ENCODE measurements around the gene GRIN2A.

GRIN2A gene

DNA sequence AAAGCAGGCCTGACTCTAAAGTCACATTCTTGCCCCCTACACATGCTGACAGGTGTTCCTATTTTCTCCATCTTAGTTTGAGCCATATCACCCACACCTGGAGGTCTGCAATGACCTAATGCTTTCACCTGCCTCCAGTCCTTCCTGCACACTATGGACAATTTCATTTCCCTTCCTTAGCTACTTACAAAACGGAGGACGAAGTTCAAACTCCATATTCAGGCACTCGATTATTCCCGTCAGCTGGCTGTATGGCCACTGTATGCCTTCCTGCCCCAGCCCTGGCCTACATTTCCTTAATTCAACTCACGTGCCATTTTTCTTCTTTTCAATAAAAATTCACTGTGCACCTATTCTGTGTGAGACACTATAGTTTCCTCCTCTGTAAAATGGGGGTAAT is 44.9 kb downstream of the GRIN2A start:
- FAIRE-seq, result no peak
- no peak for DNase-seq (ENCODE audit: insufficient read length, low spot score)

DNA sequence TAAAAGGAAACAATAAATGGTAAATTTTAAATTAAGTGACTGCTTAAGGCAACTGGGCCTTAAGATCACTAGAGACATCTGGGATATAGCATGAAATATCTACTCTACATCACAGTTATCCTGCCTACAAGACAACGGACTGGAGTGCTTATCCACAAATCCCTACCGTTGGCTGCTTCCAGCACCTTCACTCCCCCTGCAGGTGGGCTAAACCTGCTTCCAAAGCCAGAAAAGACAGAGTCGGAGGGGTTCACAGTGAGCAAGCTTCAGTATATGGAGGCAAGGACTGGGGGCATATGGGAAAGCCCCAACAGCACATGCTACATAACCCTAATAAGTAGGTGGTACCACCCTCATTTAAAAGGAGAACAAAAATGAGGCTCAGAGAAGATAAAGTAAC is 45.3 kb downstream of the GRIN2A start:
- no peak for FAIRE-seq

DNA sequence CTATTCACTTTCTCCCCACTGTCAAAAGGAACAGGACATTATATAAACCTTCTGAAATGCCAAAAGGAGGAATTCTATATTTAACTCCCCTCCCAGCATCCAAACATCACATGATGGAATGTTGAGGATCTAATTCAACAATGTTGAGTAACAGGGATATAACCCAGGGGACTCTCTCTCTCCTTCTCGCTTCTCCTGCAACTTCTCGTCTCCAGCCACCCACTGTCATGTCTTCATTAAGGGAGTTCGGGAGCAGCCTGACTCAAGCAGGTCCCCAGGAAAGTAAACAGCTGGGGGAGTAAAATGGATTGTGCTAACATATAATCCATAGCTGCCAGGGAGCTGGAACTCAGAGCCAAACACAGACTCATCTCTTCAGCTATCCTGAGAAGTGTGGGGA is 51.7 kb downstream of the GRIN2A start:
- no peak for FAIRE-seq
- no peak for DNase-seq (ENCODE audit: insufficient read length, low spot score)

More for the DNA sequence above, 45.3 kb downstream of the GRIN2A start:
- no peak for DNase-seq (ENCODE audit: insufficient read length, low spot score)

DNA sequence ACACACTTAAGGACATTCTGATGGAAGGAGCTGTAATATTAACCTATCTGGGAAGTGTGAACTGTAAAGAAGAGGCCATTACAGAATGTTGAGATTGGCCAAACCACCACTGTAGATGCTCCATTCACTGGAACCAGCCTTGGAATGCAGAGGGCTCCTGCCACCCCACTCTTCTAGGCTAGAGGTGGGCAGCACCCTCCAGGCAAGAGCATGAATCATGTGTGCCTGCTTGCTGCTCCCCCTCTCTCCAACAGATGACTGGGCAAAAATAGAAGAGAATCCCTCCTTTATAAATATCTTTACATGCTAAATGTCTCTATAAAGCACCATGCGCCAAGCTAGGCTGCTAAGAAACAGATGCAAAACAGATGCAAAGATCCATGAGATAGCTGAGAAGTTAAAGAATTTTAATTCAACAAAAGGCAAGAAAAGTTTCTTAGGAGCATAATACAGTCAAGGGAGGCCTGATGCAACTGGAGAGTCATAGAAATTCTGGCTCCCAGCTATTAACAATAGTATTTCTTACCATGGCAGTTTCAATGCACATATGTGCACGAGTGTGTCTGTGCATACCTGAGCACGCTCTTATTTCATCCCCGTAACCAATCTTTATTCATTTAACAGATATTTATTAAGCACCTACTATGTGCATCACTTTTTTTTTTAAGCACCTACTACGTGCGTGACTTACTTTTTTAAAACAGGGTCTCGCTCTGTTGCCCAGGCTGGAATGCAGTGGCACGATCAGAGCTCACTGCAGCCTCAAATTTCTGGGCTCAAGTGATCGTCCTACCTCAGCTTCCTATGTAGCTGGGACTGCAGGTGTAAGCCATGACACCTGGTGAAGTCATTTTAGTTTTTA is 53.6 kb downstream of the GRIN2A start:
- DNase-seq (ENCODE audit: insufficient read length, low spot score) (no peak), FAIRE-seq (no peak)

DNA sequence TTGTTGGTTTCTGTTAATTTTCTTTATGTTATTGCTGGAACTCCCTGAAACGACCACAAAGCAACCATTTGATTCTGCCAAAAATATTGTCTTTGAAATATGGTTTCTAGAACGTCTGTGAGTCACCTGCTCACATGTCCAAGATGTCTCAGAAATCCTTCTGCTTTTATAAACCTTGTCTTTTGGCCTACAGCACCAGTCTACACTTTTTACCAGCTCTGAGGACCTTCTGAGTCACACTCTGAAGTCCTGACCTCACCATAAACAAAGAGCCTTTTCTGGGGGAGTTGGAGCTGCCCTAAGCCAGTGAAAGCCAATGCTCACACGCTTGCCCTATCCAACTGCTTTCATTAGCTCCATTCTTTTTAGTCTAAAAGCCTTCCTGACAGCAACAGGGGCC is 55.5 kb downstream of the GRIN2A start:
- FAIRE-seq, result no peak
- no peak for DNase-seq (ENCODE audit: insufficient read length, low spot score)

DNA sequence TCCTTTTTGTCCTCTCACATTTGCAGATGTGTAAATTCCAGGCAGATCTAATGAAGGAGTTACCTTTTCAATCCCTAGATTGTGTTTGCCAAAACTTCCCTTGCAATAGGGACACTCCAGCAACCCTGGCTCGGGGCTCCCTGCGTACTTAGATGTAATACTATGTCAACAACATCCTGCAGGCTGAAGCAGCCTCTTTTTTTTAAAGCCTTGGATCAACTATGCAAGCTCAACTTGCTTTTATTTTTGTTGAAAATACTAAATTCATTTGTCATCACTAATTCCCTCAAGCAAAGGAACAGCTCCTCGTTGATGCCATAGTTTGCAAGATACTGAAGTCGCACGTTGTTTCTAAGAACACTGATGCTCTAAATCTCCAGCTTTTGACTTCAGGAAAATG is 59.1 kb downstream of the GRIN2A start:
- no peak for DNase-seq (ENCODE audit: insufficient read length, low spot score)

DNA sequence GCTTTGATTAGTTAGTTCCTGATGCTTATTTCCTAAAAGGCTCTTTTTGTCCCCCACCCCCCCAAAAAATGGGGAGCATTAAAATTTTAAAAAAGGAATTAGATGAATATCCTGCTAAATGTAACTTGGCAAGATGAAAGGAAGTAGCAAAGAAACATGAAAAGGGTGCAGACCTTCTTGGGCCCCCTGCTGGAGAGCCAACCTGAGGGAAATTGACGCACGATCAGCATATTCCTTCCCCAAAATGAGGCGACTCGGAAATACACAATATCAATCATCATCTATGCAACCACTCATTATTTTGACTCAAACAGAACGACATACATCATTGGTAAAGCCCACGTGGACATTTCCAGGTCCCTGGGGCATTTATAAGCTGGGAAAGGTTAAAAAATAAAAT is 59.7 kb downstream of the GRIN2A start:
- FAIRE-seq, result no peak

More for the DNA sequence above, 59.1 kb downstream of the GRIN2A start:
- FAIRE-seq, result no peak

DNA sequence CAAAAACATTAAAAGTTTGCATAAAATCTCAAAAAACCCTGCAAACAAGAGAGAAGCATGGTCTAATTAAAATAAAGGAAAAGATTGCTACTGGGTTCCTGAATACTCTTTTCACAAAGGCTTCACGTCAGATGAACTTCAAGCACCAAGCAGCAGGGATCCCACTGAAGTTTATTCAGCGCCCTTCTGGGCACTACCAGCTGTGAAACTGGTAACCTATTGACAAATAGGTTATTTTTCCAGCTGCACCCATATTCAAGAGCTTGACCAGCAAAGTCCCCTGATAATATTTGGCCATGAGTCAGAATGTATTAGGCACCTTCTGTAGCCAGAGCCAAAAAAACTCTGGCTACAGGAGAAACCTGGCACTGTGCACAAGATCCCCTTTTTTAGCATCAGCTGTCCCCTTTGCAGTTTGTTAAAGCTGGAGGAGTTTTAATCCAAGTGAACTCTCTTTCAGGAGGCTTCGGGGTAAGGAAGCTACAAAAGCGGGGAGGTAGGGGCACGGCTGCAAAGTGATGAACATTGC is 60.3 kb downstream of the GRIN2A start:
- DNase-seq (ENCODE audit: insufficient read length, low spot score), result no peak
- no peak for FAIRE-seq

More for the DNA sequence above, 59.7 kb downstream of the GRIN2A start:
- DNase-seq (ENCODE audit: insufficient read length, low spot score), result no peak

DNA sequence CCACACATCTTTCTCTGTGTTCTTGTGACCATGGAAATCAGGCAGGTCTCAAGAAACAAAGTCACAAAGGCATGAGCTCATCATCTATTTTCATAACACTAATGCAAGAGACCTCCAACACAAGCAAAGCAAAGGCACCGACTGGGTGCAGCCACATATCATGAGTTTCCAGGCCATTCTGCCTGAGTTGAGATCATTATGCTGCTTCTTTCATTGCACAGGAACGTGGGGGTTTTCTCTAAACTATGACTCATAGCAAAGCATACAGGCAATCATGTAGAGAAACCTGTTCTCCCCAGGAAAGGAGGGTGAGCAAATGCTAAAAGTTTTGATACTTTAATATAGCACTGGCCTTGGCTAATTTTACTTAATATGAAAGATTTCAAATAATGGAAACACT is 60.7 kb downstream of the GRIN2A start:
- FAIRE-seq (no peak), DNase-seq (ENCODE audit: insufficient read length, low spot score) (no peak)

DNA sequence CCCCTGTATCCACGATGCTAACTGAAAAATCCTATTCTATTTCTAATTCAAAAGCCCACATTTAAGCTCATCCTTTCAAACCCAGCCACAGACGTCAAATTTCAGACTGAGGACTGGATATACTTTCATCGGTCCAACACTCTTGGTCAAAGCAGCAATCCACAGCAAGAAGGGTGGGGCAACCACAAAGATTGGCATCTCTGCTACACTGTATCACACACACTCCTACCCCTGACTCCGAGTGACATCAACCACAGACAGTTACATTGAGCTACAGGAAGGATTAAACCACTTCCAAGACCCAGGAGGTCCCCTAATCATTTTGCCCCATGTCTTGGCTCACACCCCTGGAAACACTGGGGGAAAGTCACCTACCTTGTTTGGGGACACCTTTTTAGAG is 61.3 kb downstream of the GRIN2A start:
- DNase-seq (ENCODE audit: insufficient read length, low spot score) (no peak), FAIRE-seq (peak; percentile 4)

DNA sequence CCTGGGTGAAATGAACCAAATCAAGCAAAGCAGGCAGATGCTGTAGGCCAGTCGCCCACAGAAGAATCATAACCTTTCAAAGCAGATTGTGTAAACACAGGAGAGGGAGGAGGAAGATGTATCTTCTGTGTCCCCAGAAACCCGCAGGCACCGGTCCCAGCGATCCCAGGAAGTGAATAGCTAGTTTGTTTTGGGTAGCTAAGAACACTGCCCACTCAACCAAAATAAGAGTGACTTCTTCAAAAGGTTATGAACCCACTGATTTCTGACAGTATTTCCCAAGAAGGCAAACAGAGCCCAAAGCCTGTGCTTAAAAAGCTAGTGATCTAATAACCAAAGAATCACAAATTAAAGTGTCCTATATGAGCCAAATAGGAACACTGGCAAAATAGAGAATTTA is 67.8 kb downstream of the GRIN2A start:
- DNase-seq (ENCODE audit: insufficient read length, low spot score) (no peak), FAIRE-seq (no peak)

DNA sequence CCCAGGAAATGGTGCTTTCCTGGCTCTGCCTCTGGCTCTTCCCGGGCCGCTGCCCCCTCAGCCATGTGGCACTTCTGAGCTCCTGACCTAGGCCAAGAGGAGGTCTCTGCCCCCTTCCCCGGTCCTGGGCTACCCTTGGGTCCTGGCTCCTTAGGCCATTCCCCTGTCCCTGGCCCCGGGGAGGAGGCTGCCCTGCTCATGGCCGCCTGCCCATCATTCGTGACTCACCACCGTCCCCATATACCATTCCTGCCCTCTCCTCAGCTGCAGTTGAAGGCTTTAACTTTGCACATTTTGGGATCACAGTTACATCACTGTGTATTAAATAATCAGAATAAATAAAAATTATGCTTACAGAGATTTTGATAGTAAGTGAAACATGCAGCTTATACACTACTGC is 69.0 kb downstream of the GRIN2A start:
- no peak for FAIRE-seq

DNA sequence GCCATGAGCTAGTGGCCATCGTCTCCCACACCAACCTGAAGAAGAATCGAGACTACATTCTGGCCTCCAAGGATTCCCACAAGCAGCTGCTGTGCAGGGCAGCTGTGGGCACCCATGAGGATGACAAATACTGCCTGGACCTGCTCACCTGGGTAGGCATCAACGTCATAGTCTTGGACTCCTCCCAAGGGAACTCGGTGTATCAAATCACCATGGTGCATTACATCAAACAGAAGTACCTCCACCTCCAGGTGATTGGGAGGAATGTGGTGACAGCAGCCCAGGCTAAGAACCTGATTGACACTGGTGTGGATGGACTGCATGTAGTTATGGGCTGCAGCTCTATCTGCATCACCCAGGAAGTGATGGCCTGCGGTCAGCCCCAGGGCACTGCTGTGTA is 70.2 kb downstream of the GRIN2A start:
- no peak for DNase-seq (ENCODE audit: insufficient read length, low spot score)

More for the DNA sequence above, 69.0 kb downstream of the GRIN2A start:
- no peak for DNase-seq (ENCODE audit: insufficient read length, low spot score)

DNA sequence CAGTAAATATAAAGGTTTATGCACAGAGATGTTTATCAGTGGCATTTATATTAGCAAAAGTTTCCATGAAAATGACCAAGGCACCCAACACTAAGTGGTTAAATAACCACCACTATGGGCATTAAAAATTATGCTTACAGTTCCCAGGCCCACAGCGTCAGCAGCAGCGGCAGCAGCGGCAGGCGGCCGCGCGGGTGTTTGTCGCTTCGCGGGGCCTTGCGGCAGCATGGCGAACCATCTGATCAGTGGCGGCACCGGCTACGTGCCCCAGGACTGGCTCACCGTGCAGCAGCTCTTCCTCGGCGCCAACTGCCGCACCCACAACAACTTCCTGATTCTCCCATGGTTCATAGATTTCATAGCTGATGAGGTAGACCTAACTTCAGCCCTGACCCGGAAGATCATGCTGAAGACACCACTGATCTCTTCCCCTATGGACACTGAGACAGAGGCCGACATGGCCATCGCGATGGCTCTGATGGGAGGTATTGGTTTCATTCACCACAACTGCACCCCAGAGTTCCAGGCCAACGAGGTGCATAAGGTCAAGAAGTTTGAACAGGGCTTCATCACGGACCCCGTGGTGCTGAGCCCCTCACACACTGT is 71.0 kb downstream of the GRIN2A start:
- FAIRE-seq (no peak), DNase-seq (ENCODE audit: insufficient read length, low spot score) (no peak)

More for the DNA sequence above, 70.2 kb downstream of the GRIN2A start:
- peak; percentile 58 for FAIRE-seq

DNA sequence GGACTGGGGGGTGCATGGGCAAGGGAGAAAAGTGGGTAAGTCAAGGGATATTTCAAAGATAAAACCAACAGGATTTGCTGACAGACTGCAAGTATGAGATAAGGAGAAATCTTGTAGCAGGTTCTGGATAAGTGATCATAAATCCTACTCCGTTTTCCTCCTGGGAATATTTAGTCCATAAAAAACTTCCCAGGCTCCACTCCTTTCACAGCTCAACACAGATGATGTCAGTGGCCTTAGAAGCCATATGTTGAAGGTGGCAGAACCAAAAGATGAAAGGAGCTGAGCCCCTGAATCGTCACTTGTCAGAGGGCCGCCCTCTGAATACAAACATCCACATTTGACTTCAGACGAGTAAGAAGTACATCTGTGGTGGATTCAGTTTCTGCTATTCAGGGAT is 71.7 kb downstream of the GRIN2A start:
- DNase-seq (ENCODE audit: insufficient read length, low spot score) (no peak), FAIRE-seq (no peak)

DNA sequence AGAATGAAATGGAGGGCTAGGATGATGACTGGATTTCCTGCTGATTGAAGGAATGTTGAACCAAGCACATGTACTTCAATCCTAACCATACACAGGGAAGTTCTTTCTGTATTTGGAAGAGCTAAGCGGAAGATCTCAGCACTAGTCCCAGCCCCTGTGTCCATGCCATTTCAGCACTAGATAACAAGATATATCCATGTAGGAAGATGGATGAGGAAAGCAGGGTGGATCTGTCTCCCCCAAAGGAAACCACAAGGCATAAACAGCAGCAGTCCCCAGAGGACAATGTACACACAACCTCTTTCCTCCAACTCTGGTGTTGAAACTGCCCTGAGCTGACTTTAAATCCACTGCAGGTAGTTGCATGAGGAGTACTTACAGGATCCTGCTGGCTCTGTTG is 75.1 kb downstream of the GRIN2A start:
- FAIRE-seq (no peak), DNase-seq (ENCODE audit: insufficient read length, low spot score) (no peak)

DNA sequence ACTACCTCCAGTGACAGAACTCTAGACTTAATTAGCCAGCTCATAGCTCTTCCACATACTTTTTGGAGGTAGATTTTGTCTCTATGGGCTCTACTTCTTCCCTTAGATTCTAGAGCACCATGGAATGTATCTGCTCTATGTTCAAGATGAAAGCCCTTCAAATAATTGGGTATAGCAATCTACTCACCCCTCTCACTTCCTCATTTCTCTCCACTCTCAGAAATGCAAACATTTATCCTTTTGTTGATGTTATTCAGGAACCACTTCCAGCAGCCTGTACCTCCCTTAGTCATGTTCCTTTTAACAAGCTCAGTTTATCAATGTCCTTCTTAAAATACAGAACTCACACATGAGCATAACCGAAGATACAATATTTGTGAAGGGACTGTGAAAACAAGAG is 78.5 kb downstream of the GRIN2A start:
- FAIRE-seq (no peak), DNase-seq (ENCODE audit: insufficient read length, low spot score) (no peak)

DNA sequence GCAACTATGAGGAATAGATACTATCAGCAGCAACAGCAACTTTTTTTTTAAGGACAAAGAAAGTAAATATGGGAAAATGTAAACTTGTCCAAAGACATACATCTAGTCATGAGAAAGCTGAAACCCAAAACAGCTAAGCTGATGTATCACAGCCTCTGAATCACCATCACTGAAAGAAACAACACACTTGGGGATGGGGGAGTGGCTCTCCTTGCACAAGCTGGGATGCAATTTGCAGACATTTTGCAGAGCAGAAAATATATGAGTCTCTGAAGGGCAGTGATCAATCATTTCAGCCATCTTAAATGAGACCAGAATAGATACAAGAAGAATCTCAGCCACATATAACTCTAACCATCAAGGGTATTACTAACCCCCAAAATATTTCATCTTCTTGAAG is 79.1 kb downstream of the GRIN2A start:
- DNase-seq (ENCODE audit: insufficient read length, low spot score) (no peak), FAIRE-seq (no peak)

DNA sequence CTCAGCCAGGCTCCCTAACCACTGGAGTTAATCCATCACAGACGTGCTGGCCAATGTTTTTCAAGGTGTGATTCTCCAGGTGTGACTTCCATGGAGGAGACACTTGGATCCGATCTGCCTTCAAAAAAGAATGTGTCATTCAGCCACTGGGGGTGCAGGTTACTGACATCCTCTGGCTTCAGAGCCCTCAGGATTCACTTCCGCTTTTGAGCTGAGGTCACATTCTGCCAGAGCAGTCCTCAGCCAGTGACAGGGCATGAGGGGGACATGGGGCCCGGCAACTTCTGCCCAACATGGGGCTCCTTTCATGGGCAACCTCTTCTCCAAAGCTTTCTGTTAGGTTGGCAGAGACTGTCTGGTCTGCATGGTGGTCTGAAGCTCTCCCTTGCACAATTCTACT is 81.4 kb downstream of the GRIN2A start:
- FAIRE-seq (no peak), DNase-seq (ENCODE audit: insufficient read length, low spot score) (no peak)

DNA sequence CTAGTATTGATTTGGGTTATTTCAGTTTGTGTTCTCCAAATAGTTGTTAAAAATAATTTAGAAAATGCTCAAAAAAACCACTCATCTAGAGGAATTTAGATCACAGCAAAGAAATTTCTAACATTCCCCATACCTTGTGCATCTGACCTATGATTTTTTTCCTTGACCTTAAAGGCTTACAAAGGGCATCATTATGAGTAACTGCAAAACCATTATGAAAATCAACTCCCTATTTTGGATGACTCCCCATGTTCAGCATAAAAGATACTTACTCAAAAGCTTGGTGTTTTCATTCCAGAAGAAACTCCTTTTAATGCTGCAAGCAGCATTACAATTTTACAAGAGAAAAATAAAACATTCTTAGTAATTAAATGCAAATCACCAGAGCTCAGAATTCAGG is 83.2 kb downstream of the GRIN2A start:
- DNase-seq (ENCODE audit: insufficient read length, low spot score), result no peak
- FAIRE-seq, result no peak

DNA sequence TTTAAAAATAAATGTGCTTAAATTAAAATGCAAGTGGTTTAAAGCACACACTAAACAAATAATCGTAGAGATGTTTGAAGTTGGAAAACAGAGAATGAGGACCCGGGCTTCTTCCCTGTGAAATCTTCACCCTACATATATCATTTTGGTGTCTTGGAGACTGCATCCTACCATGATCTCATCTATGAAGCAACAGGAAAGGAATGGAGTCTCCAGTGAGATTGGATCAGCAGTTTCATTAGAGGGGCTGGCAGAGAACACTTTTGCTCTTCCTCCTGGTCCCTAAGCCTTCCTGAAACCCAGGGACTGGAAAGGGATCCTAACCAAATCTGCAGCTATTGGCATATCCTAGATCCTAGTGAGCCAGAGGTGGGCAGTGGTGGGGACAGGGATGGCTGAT is 85.0 kb downstream of the GRIN2A start:
- no peak for FAIRE-seq
- no peak for DNase-seq (ENCODE audit: insufficient read length, low spot score)

DNA sequence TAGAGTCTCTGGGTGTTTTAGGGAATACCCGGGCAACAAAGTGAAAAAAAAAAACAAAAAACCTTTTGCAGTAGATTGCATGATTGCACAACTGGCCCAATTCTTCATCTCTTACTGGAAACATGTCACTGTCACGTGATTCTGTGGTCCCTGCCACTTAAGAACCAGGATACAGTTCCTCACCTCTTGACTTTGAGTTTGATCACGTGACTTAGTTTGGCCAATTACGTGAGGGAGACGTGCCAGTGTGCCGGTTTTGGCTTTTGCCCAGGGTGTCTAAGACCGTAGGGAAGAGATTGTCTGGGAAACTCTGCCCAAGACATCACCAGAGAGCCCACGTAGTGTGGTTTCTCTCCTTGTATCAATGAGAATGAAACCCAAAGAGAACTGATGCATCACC is 88.7 kb downstream of the GRIN2A start:
- FAIRE-seq (no peak), DNase-seq (ENCODE audit: insufficient read length, low spot score) (no peak)

All from HTR-8/SVneo (cell line).